GM19240 (cell line): ENCODE measurements around the gene LNX1.
"Not testable (repeated sequence)": the region's sequence is repeated elsewhere in the genome, so short reads cannot be mapped to it uniquely, and the experiment has no call there.

ENCODE experiments used
- DNase-seq: peaks from one replicate; pipeline ENCODE4 v3.0.0; 2011; ENCODE audit warnings: low spot score; ENCODE audit not compliant: insufficient read length

Gene LNX1

GRCh38 chr4:53498706-53499105 is 92.6 kb downstream of the LNX1 start:
- no peak for DNase-seq

DNA sequence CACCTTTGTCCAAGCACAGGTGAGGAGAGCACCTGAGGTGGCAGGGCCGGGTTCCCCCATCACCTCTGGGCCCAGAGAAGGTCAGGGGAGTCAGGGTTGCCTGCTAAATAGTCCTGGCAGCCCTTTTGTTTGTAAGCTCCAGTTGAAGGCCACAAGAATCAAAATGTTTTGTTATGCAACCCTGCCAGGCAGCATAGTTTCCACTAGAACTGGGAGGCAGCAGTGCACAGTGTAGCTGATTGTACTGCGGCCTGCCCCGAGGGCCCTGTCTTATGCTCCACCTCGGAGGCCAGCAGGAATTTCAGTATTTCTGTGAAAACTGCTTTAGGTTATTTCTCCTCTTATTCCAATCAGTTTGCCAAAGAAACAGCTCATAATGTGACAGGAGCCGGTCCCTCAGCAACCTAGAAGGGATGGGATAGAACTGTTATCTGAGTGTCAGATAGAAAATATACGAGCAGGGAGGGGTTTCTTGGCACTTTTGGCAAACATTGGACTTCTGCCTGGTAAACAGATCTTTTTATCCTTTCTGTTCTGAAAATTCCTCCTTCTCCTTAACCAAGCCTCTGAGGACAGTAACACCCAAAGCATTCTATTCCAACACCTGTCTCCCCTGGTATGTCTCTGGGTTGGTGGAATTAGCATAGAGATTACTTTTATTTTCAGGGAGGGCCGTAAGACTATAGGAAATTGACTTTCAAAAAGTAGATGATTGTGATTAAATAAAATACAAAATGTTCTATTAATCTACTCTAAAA is 93.6 kb downstream of the LNX1 start:
- DNase-seq: no peak

- DNase-seq: no peak
These were observed 96.4 kb downstream of the LNX1 start for GRCh38 chr4:53494851-53495250.

DNA sequence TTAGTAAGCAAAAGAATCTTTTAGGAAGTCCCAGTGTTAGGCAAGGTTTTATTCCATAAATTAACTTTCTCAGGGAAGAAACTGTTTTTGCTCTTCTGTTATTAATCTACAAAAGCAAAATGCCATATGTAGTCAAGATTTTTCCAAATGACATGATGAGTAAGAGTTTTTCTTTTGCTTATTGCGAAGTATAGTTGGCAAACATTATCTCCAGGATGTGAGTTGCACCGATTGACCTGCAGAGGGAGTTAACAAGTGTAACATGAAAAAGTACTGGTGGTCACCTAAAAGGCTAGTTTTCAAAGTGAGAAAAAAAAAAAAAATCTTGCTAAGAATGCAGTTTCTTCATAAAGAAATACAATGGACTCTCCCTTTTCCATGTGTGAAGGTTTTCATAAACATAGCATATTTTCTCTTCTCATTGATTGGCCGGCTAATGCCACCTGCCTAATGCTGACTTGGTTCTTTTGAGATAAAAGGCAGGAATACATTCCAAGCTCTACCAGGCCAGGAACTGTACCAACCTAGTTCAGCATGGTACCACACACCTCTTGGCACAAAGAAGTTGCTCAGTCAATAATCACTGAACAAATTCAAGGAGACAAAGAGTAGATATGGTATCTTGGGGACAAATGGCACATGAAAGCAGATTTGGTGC is 100.2 kb downstream of the LNX1 start:
- DNase-seq: peak; percentile 21

DNA sequence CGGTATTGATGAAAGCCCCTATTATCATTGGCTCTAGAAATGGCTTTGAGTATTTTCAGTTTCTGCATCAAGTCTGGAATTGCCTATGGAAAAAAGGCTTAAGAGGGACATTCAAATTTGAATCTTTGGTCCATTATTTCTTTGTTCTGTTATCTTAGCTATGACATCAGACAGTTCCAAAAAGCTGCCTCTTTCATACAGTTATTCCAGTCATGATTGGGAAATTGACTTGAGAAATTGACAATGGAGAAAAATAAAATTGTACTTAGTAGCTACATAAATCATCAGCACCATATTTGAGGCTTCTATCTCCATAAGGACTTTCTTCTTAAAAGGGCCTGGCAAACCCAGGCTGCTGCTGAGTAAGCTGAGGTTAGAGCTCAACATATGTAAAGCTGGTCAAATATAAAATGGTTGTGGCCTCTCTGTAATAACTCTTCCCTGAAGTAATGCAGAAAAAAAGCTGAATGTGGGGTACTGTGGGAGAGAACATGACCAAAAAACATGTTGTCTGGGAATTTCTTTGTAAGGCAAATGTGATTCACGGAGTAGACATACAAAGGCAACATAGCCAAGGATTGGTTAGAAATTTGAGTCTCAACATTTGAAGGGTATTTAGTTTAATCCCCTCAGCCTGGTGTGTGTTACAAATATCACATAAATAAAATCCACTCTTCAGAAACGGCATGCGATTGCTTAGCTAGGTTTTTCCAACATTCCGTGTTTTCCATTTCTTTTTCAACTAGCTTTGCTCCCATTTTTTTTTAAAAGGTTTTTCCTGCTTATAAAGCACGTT is 100.9 kb downstream of the LNX1 start:
- DNase-seq: no peak

GRCh38 chr4:53489279-53489889 is 101.9 kb downstream of the LNX1 start:
- DNase-seq: no peak

DNA sequence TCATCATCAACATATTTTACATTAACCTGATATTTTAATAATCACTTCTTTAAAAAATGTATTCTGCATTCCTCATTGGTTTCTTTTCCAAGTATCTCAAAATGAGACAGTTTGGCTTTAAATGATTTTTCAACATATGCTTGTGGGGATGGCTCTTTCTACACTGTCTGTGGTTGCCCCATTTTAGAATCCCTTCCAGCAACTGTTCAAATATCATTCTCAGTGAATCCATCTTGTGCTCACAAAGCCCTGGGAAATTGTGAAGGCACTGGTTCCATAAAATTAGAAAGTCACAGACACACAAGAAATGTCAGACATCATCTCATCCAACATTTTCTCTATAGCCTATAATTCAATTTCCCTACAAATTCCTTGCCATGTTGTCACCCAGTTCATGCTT is 103.5 kb downstream of the LNX1 start:
- no peak for DNase-seq

DNA sequence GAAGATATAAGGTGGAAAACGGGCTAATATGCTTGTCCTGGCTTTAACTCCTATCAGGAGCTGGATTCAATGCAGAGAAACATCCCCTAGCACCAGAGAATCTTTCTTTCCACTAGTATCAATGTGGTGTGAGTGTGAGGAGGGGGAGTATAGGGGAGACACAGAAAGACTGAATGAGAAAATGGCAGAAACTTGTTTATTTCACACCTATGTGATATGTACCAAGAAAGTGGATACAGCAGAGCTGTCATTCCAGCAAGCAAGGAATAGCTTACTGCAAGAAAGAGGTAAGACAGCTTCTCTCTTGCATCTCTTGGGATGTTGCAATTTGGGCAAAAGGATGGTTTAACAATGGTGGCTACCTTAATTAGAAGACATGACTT is 105.6 kb downstream of the LNX1 start:
- no peak for DNase-seq

DNA sequence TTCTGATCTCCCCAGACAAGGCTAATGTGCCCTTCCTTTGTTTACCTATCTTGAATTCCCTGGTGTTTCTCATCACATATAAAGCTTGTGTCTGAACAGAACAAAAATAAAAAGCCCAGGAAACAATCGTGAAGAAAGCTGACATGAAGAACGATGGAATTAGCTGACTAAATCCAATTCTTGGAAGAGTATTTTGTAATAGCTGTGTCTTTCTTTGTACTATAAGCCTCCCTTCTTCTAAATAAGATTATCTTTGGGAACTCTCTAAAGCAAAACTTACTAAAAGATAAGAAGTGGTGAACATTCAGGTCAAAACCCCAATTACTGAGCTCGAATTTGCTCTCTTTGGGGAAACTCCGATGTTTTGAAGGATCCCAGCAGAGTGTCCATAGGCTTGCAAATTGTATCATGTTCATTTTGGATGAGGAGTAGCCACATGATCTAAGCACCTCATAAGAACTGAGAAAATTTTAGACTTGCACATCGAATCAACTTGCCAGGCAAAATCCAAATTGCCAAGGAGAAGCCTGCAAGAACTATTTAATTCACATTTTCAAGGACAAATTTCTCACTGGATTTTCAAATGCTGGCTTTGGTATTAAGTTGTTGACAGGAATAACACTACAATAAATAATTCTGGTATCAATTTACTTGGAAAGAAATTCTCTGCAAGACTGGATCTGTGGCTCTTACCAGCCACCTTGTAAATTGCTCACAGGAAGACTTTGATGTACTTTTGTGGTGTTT is 106.2 kb downstream of the LNX1 start:
- DNase-seq: no peak

- no peak for DNase-seq
These were observed 108.0 kb downstream of the LNX1 start for GRCh38 chr4:53483250-53483649.

DNA sequence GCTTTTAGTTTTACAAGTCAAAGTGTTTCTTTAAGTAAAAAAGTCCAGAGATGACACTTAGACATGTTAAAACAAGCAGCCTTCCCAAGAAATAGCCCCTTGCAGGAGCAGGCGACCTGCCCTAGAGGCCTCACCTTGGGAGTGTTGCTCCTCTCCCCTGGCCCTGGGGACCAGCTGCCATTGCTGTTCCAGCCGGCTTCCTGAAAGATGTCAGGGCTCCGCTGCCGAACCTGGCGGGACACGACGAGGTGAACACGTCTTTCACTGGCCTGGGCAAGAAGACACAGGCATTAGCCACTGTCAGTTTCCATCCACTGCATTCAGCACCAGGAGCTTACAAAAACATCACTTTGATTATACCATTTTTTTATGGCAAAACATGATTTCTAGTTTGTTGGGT is 109.7 kb downstream of the LNX1 start:
- no peak for DNase-seq

DNA sequence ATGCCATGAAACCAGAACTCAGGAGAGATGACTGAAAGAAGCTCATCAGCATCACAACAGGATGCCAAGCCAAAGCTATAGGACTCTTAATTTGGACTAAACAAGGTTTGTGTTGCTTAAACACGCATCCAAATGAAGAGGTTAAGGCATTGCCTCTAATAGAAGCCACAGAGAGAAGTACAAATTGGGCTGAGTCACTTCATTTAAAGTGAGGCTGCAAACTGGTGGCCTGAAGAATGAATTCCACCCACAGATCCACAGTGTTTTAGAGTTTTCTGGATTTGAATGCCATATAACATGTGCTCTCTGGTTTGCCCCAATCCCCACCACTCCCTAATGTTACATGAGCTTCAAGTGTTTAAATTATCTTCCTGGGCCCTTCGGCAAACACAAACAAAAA is 110.4 kb downstream of the LNX1 start:
- DNase-seq: no peak

DNA sequence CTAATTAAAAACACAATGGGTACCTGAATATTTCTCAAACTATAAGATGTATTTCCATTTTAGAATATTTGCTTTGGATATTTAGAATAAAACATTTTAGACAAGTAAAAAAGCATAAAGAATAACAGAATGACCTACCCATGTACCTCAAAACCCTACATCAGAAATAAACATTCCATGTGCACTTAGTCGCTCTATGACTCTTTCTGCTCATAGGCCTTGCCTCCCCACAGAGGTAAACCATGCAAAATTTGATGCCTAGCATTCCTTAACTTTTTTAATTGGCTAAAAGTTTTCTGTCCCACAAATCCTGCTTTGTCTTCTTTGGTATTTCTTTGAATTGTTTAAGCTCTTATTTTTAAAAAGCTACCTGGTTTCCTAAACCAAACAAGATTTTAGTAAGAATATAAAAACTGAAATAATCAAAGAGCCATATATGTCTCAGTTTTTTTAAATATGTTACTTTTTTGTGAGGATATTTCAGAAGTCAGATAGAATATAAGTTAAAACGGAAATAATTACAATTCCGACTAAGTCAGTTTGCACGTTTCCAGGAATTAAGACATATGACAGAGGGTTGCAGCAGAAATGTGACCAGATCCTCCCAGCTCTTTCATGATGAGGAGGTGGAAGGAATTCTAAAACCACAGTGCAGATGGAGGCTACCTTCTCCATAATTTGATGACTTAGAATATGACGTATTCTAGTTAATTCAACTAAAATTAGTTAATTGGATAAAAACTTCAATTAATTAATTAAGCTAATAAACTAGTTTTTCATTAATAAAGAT is 111.4 kb downstream of the LNX1 start:
- no peak for DNase-seq

GRCh38 chr4:53478671-53479456 is 112.4 kb downstream of the LNX1 start:
- no peak for DNase-seq

DNA sequence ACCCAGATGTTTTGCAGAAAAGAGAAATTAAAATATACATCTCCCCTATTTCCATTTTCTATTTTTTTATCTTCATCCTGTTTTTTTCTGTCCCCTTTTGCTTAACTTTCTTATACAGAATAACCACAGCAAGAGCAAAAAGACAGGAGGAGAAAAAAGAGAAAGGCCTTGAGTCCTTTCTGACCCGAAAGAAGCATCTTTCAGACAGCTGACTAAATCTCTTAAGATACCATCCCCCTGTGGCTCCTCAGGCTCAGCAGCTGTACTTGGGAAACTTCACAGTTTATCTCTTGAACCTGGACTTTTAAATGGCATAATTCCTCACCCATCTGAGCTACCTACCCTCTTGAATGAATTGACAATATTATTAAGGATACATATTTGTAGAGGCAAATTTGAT is 113.7 kb downstream of the LNX1 start:
- DNase-seq: no peak

DNA sequence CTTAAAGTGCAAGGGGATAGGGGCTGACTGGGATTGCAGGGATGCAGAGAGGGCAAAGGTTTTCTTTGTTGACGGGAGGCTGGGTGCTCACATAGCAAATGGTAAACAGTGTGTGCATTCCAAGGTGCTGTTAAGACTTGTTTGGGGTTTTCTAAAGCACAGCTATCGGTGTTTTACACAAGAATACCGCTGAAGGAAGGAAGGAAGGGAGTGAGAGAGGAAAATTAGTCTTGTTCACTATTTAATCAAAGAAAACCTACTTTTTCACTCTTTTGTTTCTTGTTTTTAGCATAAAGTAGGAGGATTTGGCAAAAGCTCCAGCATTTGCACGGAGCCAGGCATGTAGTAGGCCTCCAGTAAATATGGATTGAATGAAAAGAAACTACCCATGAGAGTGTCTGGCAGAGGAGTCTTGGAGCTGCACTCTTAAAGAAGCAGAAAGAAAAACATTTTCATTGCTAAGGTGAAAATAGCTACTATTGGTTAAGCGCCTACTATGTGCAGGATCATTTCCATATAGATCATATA is 114.2 kb downstream of the LNX1 start:
- DNase-seq: no peak

DNA sequence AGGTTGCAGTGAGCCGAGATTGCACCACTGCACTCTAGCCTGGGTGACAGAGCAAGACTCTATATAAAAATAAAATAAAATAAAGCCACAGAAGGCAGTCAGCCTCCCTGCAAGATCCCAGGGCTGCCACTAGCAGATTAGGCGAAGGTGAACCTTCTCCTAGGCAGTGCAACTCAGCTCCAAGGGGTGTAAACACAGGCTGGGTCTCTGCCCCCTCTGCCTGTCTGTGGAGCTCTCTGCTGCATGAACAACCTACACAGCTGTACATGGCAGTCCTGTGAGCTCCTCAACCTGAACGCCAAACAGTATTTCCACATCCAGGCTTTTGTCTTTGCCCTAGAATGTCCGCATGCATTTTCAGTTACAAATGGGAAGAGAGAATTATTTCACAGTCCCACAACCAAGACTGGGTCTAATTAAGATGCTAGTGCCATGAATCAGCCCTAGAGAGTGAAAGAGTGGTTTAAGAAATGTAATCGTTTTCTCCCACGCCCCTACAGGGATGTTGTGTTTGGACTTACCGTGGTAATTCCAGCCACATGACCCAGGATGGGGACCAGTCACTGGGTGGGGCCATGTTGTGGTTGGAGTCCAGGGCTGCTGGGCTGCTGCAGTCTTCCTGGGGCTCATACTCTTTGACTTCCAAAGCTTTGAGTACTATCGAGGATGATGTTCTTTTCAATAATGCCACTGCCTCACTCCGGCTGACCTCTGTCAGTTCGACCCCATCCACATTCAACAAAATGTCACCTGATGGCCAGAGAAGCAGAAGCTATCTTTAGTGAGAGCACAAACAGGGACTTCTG is 114.9 kb downstream of the LNX1 start:
- no peak for DNase-seq

DNA sequence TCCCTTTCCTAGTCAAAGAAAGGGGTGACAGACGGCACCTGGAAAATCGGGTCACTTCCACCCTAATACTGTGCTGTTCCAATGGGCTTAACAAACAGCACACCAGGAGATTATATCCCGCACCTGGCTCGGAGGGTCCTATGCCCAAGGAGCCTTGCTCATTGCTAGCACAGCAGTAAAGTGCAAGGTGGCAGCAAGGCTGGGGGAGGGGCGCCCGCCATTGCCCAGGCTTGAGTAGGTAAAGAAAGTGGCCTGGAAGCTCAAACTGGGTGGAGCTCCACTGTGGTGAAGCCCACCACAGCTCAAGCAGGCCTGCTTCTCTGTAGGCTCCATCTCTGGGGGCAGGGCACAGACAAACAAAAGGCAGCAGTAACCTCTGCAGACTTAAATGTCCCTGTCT is 124.7 kb downstream of the LNX1 start:
- not testable (repeated sequence) for DNase-seq

DNA sequence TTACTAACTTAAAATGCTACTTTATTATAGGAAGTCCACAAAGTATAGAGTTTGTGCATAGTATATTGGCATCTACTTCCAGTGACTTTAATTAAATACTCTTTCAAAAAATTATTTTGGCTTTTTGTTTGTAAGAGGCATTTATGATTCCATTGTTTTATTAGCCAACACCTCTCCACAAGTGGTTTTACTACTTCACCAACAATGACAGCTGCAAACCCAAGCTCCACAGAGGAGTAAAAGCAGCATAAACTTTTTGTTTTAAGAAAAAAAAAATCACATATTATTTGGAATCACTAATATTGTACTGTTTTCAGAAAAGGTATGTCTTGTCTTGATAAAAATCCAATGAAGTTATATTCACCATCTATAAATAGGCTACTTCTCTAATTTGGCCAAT is 125.4 kb downstream of the LNX1 start:
- no peak for DNase-seq
